H9 (cell line): ENCODE results near the gene WDR72. TPM values are rescaled to one million over a fixed set of nuclear protein-coding genes. Genes with fewer than 3 reads are reported as not detected.
"Not testable (repeated sequence)": the region's sequence is repeated elsewhere in the genome, so short reads cannot be mapped to it uniquely, and the experiment has no call there.

Source experiments
- DNase-seq: peaks from one replicate; pipeline ENCODE4 v3.0.0-alpha.2; 2017
- H2AFZ ChIP-seq: one replicate; pipeline ENCODE4 v1.6.1; 2013; ENCODE audit warnings: mild to moderate bottlenecking, low read length, control low read depth, moderate library complexity
- H2AK5ac ChIP-seq: 2 replicates; pipeline ENCODE4 v1.6.1; 2013; ENCODE audit warnings: low read length, control low read depth, mixed read lengths; ENCODE audit not compliant: insufficient read length
- H2BK120ac ChIP-seq: one replicate; pipeline ENCODE4 v1.6.1; 2013; ENCODE audit warnings: low read depth, mild to moderate bottlenecking, low read length, control low read depth, inconsistent platforms; ENCODE audit not compliant: poor library complexity, severe bottlenecking
- H2BK12ac ChIP-seq: 2 replicates; pipeline ENCODE4 v1.6.1; 2013; ENCODE audit warnings: low read length, control low read depth, mixed read lengths, low read depth; ENCODE audit not compliant: insufficient read length
- H2BK15ac ChIP-seq: 2 replicates; pipeline ENCODE4 v1.6.1; 2013; ENCODE audit warnings: low read depth, low read length, control low read depth
- H2BK20ac ChIP-seq: one replicate; pipeline ENCODE4 v1.6.1; 2013; ENCODE audit warnings: low read depth, mild to moderate bottlenecking, low read length, control low read depth, inconsistent platforms; ENCODE audit not compliant: poor library complexity, severe bottlenecking
- H2BK5ac ChIP-seq: 2 replicates; pipeline ENCODE4 v1.6.1; 2013; ENCODE audit warnings: low read length, control low read depth, mixed read lengths; ENCODE audit not compliant: insufficient read length
- H3K14ac ChIP-seq: 2 replicates; pipeline ENCODE4 v1.6.1; 2013; ENCODE audit warnings: low read length, control low read depth; ENCODE audit not compliant: insufficient read depth
- H3K18ac ChIP-seq: 2 replicates; pipeline ENCODE4 v1.6.1; 2013; ENCODE audit warnings: low read depth, mild to moderate bottlenecking, mixed read lengths, low read length, control low read depth; ENCODE audit not compliant: insufficient read length
- H3K23ac ChIP-seq: 2 replicates; pipeline ENCODE4 v1.6.1; 2013; ENCODE audit warnings: low read length, control low read depth, mixed read lengths, low read depth; ENCODE audit not compliant: insufficient read length
- H3K23me2 ChIP-seq: 2 replicates; pipeline ENCODE4 v1.6.1; 2013; ENCODE audit warnings: low read depth, mild to moderate bottlenecking, mixed read lengths, low read length, control low read depth; ENCODE audit not compliant: insufficient read length, poor library complexity, severe bottlenecking
- H3K27ac ChIP-seq: 2 replicates; pipeline ENCODE4 v1.5.1; 2013; ENCODE audit warnings: low read length, control low read depth, mixed read lengths, low read depth; ENCODE audit not compliant: insufficient read length
- H3K27me3 ChIP-seq: 2 replicates; pipeline ENCODE4 v1.6.1; 2013; ENCODE audit warnings: low read length, control low read depth, inconsistent platforms; ENCODE audit not compliant: insufficient read depth
- H3K4ac ChIP-seq: 2 replicates; pipeline ENCODE4 v1.6.1; 2013; ENCODE audit warnings: low read depth, mild to moderate bottlenecking, control low read depth, inconsistent platforms, low read length, moderate library complexity
- H3K4me1 ChIP-seq: 2 replicates; pipeline ENCODE4 v1.6.1; 2013; ENCODE audit warnings: low read length, control low read depth, inconsistent platforms; ENCODE audit not compliant: insufficient read depth
- H3K4me2 ChIP-seq: 2 replicates; pipeline ENCODE4 v1.6.1; 2013; ENCODE audit warnings: low read length, control low read depth, mixed read lengths; ENCODE audit not compliant: insufficient read length, insufficient read depth
- H3K56ac ChIP-seq: 2 replicates; pipeline ENCODE4 v1.6.1; 2013; ENCODE audit warnings: low read depth, mild to moderate bottlenecking, mixed read lengths, low read length, control low read depth; ENCODE audit not compliant: insufficient read length
- H3K79me1 ChIP-seq: 2 replicates; pipeline ENCODE4 v1.6.1; 2013; ENCODE audit warnings: low read depth, mild to moderate bottlenecking, moderate library complexity, low read length, control low read depth, inconsistent platforms; ENCODE audit not compliant: insufficient read depth, poor library complexity, severe bottlenecking
- H3K79me2 ChIP-seq: 2 replicates; pipeline ENCODE4 v1.6.1; 2013; ENCODE audit warnings: low read length, control low read depth, inconsistent platforms; ENCODE audit not compliant: insufficient read depth
- H3K9ac ChIP-seq: 2 replicates; pipeline ENCODE4 v1.6.1; 2013; ENCODE audit warnings: low read length, control low read depth, mixed read lengths; ENCODE audit not compliant: insufficient read length; ENCODE audit errors: extremely low read depth
- H3K9me3 ChIP-seq: one replicate; pipeline ENCODE4 v1.6.1; 2013; ENCODE audit warnings: low read depth, low read length, inconsistent platforms; ENCODE audit not compliant: control insufficient read depth
- H3T11ph ChIP-seq: one replicate; pipeline ENCODE4 v1.6.1; 2013; ENCODE audit warnings: mild to moderate bottlenecking, low read length, control low read depth, inconsistent platforms
- H4K20me1 ChIP-seq: one replicate; pipeline ENCODE4 v1.6.1; 2013; ENCODE audit not compliant: control insufficient read depth, insufficient read length, insufficient read depth
- H4K5ac ChIP-seq: 2 replicates; pipeline ENCODE4 v1.6.1; 2013; ENCODE audit warnings: low read depth, mild to moderate bottlenecking, mixed read lengths, low read length, control low read depth; ENCODE audit not compliant: insufficient read length
- H4K8ac ChIP-seq: replicated peaks from 2 replicates; pipeline ENCODE4 v1.6.1; 2013; ENCODE audit warnings: low read length, control low read depth, mixed read lengths, low read depth; ENCODE audit not compliant: insufficient read length
- H4K91ac ChIP-seq: 2 replicates; pipeline ENCODE4 v1.6.1; 2013; ENCODE audit warnings: low read depth, mild to moderate bottlenecking, moderate library complexity, mixed read lengths, low read length, control low read depth; ENCODE audit not compliant: insufficient read length
- H3K27ac Mint-ChIP-seq, 3 experiments: 2 replicates in 2 of 3; 3 replicates in 1 of 3; pipeline ENCODE4 v1.8.0; 2020 to 2021; ENCODE audit warnings: mixed read lengths in 3 of 3, mild to moderate bottlenecking in 1 of 3, moderate library complexity in 1 of 3
- H3K27me3 Mint-ChIP-seq: 2 replicates; pipeline ENCODE4 v1.8.0; 2021; ENCODE audit warnings: low read depth, mild to moderate bottlenecking, moderate library complexity, mixed read lengths
- H3K36me3 Mint-ChIP-seq, 3 experiments: 2 replicates in 2 of 3; 3 replicates in 1 of 3; pipeline ENCODE4 v1.8.0; 2020 to 2021; ENCODE audit warnings: low read depth in 3 of 3, mixed read lengths in 3 of 3; ENCODE audit not compliant: insufficient read depth in 1 of 3
- H3K4me1 Mint-ChIP-seq, 2 experiments: 2 replicates each; pipeline ENCODE4 v1.8.0; 2020; ENCODE audit warnings: mixed read lengths in 2 of 2
- H3K4me3 Mint-ChIP-seq, 2 experiments: 2 replicates in 1 of 2; 3 replicates in 1 of 2; pipeline ENCODE4 v1.8.0; 2020 to 2021; ENCODE audit warnings: mild to moderate bottlenecking in 2 of 2, mixed read lengths in 2 of 2, moderate library complexity in 1 of 2
- H3K9me3 Mint-ChIP-seq, 2 experiments: 2 replicates in 1 of 2; 3 replicates in 1 of 2; pipeline ENCODE4 v1.8.0; 2020; ENCODE audit warnings: mild to moderate bottlenecking in 2 of 2, mixed read lengths in 2 of 2, moderate library complexity in 1 of 2
- WGBS: extraction: QIAGEN DNeasy Blood & Tissue Kit; methylation state at CpG from one replicate; pipeline ENCODE4 v1.1.7; 2013; ENCODE audit warnings: missing lambda C conversion rate, low lambda C conversion rate, mixed read lengths; ENCODE audit not compliant: insufficient read length; ENCODE audit errors: extremely low coverage; 5-methylcytosine and 5-hydroxymethylcytosine counted together
- total RNA-seq: library from RNA; stranded (reverse); gene quantifications from 2 replicates; pipeline ENCODE4 v1.2.1, GENCODE V29; 2021
- TF ChIP-seq, protein P1 (sequence below): fragments of 200-600 bp; sonication (generic); conservative IDR thresholded peaks from 3 replicates; pipeline ENCODE4 v1.8.0; 2021; ENCODE audit warnings: antibody characterized with exemption, mild to moderate bottlenecking

Gene WDR72
- total RNA-seq, 1 experiment from 2014 or later: 2.9 TPM

DNA sequence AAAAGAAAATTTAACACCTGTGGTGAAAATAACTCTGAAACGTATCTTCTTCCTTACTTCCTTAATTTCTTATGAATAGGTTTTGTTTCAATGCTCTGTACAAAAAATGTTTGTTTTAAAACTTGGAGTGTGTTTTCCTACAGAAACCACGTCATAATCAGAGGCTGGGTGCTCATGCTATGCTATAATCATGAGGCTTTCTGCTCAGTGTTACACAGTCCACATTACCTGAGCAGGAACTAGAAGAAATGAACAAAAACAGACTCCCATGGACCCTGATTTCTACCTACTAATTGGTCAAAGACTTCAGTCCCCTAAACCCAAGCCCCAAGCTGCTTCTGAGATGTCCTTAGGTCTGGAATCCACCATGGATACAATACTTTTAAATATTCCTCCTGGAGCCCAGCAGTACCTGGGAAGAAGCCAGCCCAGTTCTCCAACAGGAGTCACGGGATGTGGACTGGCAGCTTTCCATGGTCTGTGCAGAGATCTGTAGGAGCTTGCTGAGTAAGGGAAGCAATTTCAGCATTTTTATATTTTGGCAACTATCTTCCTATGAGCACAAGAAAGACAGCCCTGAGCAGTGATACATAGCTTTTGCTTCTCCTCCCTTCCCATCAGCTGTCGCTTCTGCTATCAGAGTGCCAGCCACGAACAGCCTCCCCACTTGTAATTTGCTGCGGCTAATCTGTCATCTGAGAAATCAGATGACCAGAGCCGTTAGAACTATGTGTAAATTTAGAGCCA, 65.6 kb downstream of the WDR72 start:
- H3K27me3 Mint-ChIP-seq: no peaks in the 10 kb centered on the region; the same call in 1 of the 2 replicates
- no peak overlapping the region for H3K4ac ChIP-seq
- no peak overlapping the region for H3K4me2 ChIP-seq
- H3K9ac ChIP-seq: no peak overlapping the region
- H2BK120ac ChIP-seq: no peak overlapping the region
- no peak overlapping the region for H2AK5ac ChIP-seq
- no peak overlapping the region; a peak in 1 of 7 replicates for H3K27ac Mint-ChIP-seq
- no peaks in the 10 kb centered on the region for H3K4me1 Mint-ChIP-seq
- WGBS: no CpG with 5 or more reads among the region's 7 CpGs
- no peaks in the 10 kb centered on the region for H3K4me1 ChIP-seq
- TF ChIP-seq, protein P1, sequence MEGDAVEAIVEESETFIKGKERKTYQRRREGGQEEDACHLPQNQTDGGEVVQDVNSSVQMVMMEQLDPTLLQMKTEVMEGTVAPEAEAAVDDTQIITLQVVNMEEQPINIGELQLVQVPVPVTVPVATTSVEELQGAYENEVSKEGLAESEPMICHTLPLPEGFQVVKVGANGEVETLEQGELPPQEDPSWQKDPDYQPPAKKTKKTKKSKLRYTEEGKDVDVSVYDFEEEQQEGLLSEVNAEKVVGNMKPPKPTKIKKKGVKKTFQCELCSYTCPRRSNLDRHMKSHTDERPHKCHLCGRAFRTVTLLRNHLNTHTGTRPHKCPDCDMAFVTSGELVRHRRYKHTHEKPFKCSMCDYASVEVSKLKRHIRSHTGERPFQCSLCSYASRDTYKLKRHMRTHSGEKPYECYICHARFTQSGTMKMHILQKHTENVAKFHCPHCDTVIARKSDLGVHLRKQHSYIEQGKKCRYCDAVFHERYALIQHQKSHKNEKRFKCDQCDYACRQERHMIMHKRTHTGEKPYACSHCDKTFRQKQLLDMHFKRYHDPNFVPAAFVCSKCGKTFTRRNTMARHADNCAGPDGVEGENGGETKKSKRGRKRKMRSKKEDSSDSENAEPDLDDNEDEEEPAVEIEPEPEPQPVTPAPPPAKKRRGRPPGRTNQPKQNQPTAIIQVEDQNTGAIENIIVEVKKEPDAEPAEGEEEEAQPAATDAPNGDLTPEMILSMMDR: no peak
- H3K9me3 Mint-ChIP-seq: peaks cover 3 to 4% of the 10 kb centered on the region in 2 experiments; a peak in 4 of 5 replicates
- H3K27me3 ChIP-seq: no peaks in the 10 kb centered on the region
- H3K56ac ChIP-seq: no peak overlapping the region
- no peak overlapping the region for H3K27ac ChIP-seq
- no peak overlapping the region for H4K5ac ChIP-seq
- no peaks in the 10 kb centered on the region for H3K23me2 ChIP-seq
- H2BK20ac ChIP-seq: no peak overlapping the region
- no peak overlapping the region for H2BK15ac ChIP-seq
- H2BK12ac ChIP-seq: no peak overlapping the region
- no peaks in the 10 kb centered on the region for H3K9me3 ChIP-seq
- no peak overlapping the region for H3K18ac ChIP-seq
- no peaks in the 10 kb centered on the region for H3K79me2 ChIP-seq
- DNase-seq: no peak
- H3K79me1 ChIP-seq: no peaks in the 10 kb centered on the region
- H4K8ac ChIP-seq: no peak overlapping the region
- no peak overlapping the region for H4K91ac ChIP-seq
- no peak overlapping the region for H2AFZ ChIP-seq
- no peaks in the 10 kb centered on the region for H4K20me1 ChIP-seq
- H3K4me3 Mint-ChIP-seq: no peak overlapping the region
- no peak overlapping the region for H3T11ph ChIP-seq
- no peak overlapping the region for H3K23ac ChIP-seq
- no peak overlapping the region for H2BK5ac ChIP-seq
- peaks cover 0 to 4% (median 0%) of the 10 kb centered on the region in 3 experiments; a peak in 1 of 7 replicates for H3K36me3 Mint-ChIP-seq
- no peak overlapping the region for H3K14ac ChIP-seq

DNA sequence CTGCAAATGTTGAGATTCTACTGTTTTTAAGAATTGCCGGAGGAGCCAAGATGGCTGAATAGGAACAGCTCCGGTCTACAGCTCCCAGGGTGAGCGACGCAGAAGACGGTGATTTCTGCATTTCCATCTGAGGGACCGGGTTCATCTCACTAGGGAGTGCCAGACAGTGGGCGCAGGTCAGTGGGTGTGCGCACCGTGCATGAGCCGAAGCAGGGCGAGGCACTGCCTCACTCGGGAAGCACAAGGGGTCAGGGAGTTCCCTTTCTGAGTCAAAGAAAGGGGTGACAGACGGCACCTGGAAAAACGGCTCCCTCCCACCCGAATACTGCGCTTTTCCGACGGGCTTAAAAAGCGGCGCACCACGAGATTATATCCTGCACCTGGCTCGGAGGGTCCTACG, 75.3 kb downstream of the WDR72 start:
- not testable (repeated sequence) for H3K27me3 Mint-ChIP-seq, H2BK15ac ChIP-seq, H4K91ac ChIP-seq, H2BK120ac ChIP-seq, H3K79me2 ChIP-seq, H3K23ac ChIP-seq, DNase-seq, H3K27me3 ChIP-seq, H2AFZ ChIP-seq, H3K23me2 ChIP-seq, H3K79me1 ChIP-seq, H3K9me3 ChIP-seq, H3K9me3 Mint-ChIP-seq, H3K36me3 Mint-ChIP-seq, H4K8ac ChIP-seq, H3K4me1 ChIP-seq, H3K4ac ChIP-seq, H2BK12ac ChIP-seq, H3K9ac ChIP-seq, H4K5ac ChIP-seq, H3T11ph ChIP-seq, H4K20me1 ChIP-seq, H3K4me2 ChIP-seq, H2AK5ac ChIP-seq, H3K18ac ChIP-seq, H3K14ac ChIP-seq, H2BK20ac ChIP-seq, H2BK5ac ChIP-seq, H3K4me1 Mint-ChIP-seq, H3K56ac ChIP-seq, H3K27ac ChIP-seq
- peak overlapping the region in 2 of 3 experiments; percentile 93 to 94; a peak in 5 of 7 replicates for H3K27ac Mint-ChIP-seq
- WGBS: no CpG with 5 or more reads among the region's 23 CpGs
- peak overlapping the region in 1 of 2 experiments; percentile 44; a peak in 2 of 5 replicates for H3K4me3 Mint-ChIP-seq
